ENCODE data around the gene GJA1. TPM values are rescaled to one million over a fixed set of nuclear protein-coding genes. Genes with fewer than 3 reads are reported as not detected.

Gene GJA1
- total and polyA plus RNA-seq, 2 of the 13 experiments (the other 11 are each of a cell fraction or from before 2014, with no cell fraction given) = not detected

- H3K4me1 ChIP-seq (ENCODE audit: insufficient read depth, low read length) = no peaks in the 10 kb centered on the region
- H3K79me2 ChIP-seq (ENCODE audit: insufficient read depth, low read length) = no peaks in the 10 kb centered on the region
- H3K27ac ChIP-seq (ENCODE audit: extremely low read length, insufficient read depth, low read length) = no peak overlapping the region
- H2AFZ ChIP-seq (ENCODE audit: low read length) = no peak overlapping the region
- ATAC-seq = no peak
- ChIA-PET CTCF (ENCODE audit: low intra/inter-chr PET ratio, low total read pairs) (no interaction called here), POLR2A (no interaction called here)
- no peaks in the 10 kb centered on the region for H4K20me1 ChIP-seq (ENCODE audit: insufficient read depth, low read length)
- TF ChIP-seq SNAPC2 (CRISPR knock-in tag; IDR thresholded peaks at IDR 0.05) = no peak
- TF ChIP-seq ZNF777 (CRISPR knock-in tag; IDR thresholded peaks at IDR 0.05) = no peak
- TF ChIP-seq NFIB (CRISPR knock-in tag; IDR thresholded peaks at IDR 0.05; ENCODE audit: borderline replicate concordance) = no peak
- no peak for TF ChIP-seq ZUFSP (CRISPR knock-in tag; IDR thresholded peaks at IDR 0.05; ENCODE audit: borderline replicate concordance)
- no peak for TF ChIP-seq SNAI1 (CRISPR knock-in tag; IDR thresholded peaks at IDR 0.05; ENCODE audit: borderline replicate concordance)
- no peaks in the 10 kb centered on the region for H3K36me3 ChIP-seq (replicated peaks in 1 of 2; ENCODE audit: control insufficient read depth in 1 of 2, insufficient read depth in 2 of 2, low read length in 2 of 2)
- WGBS (ENCODE audit: low lambda C conversion rate) = 9% methylated on average over 2 of the region's 2 CpGs
- DNase-seq (ENCODE audit: low spot score) = no peak
- no peak for FAIRE-seq
- H3K27me3 ChIP-seq (ENCODE audit: control insufficient read depth in 1 of 2, insufficient read depth in 2 of 2, low read length in 2 of 2) = peaks cover 0 to 7% of the 10 kb centered on the region in 2 experiments; a peak in 3 of 5 replicates
- H3K9ac ChIP-seq (ENCODE audit: insufficient read depth, low read depth, low read length) = no peak overlapping the region
- H3K9me3 ChIP-seq (ENCODE audit: low read length) = no peaks in the 10 kb centered on the region
- intact Hi-C loops (cut with micrococcal nuclease; ENCODE audit: unreplicated experiment) (loop anchor here (5.0 kb wide), 1 partner anchor 72 kb away; the partner anchor contains the start of gene TBC1D32), in situ Hi-C loops (cut with HindIII; ENCODE audit: extremely low pct_ligation_motif_present, low pct_unique_long_range_greater_than_20kb) (no loop called here)
- no peak overlapping the region for H3K4me2 ChIP-seq (ENCODE audit: low read depth, low read length)
- H3K4me3 ChIP-seq (replicated peaks in 1 of 3; ENCODE audit: insufficient read depth in 1 of 3, low read depth in 2 of 3, low read length in 3 of 3) = no peak overlapping the region
- BruUV-seq (replicated peaks) = no TSS peak
Observed at GRCh38 chr6:121403964-121404363, 31.5 kb upstream of the GJA1 start.

GRCh38 chr6:121405306-121405705 lies 30.1 kb upstream of the GJA1 start:
- H3K4me3 ChIP-seq (replicated peaks in 1 of 3; ENCODE audit: insufficient read depth in 1 of 3, low read depth in 2 of 3, low read length in 3 of 3) = no peak overlapping the region
- no peak for FAIRE-seq
- H3K27me3 ChIP-seq (ENCODE audit: control insufficient read depth in 1 of 2, insufficient read depth in 2 of 2, low read length in 2 of 2) = peaks cover 0 to 5% of the 10 kb centered on the region in 2 experiments; a peak in 2 of 5 replicates
- ChIA-PET POLR2A (no interaction called here), CTCF (ENCODE audit: low intra/inter-chr PET ratio, low total read pairs) (no interaction called here)
- no peak for DNase-seq (ENCODE audit: low spot score)
- in situ Hi-C loops (cut with HindIII; ENCODE audit: extremely low pct_ligation_motif_present, low pct_unique_long_range_greater_than_20kb) (no loop called here), intact Hi-C loops (cut with micrococcal nuclease; ENCODE audit: unreplicated experiment) (no loop called here)
- WGBS (ENCODE audit: low lambda C conversion rate) = 13% methylated on average over 9 of the region's 9 CpGs
- no peaks in the 10 kb centered on the region for H3K79me2 ChIP-seq (ENCODE audit: insufficient read depth, low read length)
- no peak overlapping the region for H3K9ac ChIP-seq (ENCODE audit: insufficient read depth, low read depth, low read length)
- no peaks in the 10 kb centered on the region for H3K9me3 ChIP-seq (ENCODE audit: low read length)
- H3K4me1 ChIP-seq (ENCODE audit: insufficient read depth, low read length) = no peaks in the 10 kb centered on the region
- no TSS peak for BruUV-seq (replicated peaks)
- H3K27ac ChIP-seq (ENCODE audit: extremely low read length, insufficient read depth, low read length) = no peak overlapping the region
- no peaks in the 10 kb centered on the region for H3K36me3 ChIP-seq (replicated peaks in 1 of 2; ENCODE audit: control insufficient read depth in 1 of 2, insufficient read depth in 2 of 2, low read length in 2 of 2)
- H2AFZ ChIP-seq (ENCODE audit: low read length) = no peak overlapping the region
- no peak overlapping the region for H3K4me2 ChIP-seq (ENCODE audit: low read depth, low read length)
- ATAC-seq = no peak
- H4K20me1 ChIP-seq (ENCODE audit: insufficient read depth, low read length) = no peaks in the 10 kb centered on the region
- no peak for TF ChIP-seq ZBTB33 (CRISPR knock-in tag; IDR thresholded peaks at IDR 0.05)
